ENCODE results near the gene DCUN1D2.

DCUN1D2 gene

GRCh38 chr13:113464476-113464875, 26.0 kb downstream of the DCUN1D2 start:
- H3K36me3 Mint-ChIP-seq (ENCODE audit: low read depth), result peaks cover 49% of the 10 kb centered on the region
- no peak overlapping the region for H3K27ac Mint-ChIP-seq
- H3K4me3 Mint-ChIP-seq, result no peak overlapping the region
- TF ChIP-seq CTCF (IDR thresholded peaks at IDR 0.05; ENCODE audit: unreplicated experiment in 3 of 3), result no peak
- H3K9me3 Mint-ChIP-seq, result no peaks in the 10 kb centered on the region
- H3K4me1 Mint-ChIP-seq, result peaks cover 6% of the 10 kb centered on the region
- no peaks in the 10 kb centered on the region for H3K27me3 Mint-ChIP-seq (ENCODE audit: low read depth)

DNA sequence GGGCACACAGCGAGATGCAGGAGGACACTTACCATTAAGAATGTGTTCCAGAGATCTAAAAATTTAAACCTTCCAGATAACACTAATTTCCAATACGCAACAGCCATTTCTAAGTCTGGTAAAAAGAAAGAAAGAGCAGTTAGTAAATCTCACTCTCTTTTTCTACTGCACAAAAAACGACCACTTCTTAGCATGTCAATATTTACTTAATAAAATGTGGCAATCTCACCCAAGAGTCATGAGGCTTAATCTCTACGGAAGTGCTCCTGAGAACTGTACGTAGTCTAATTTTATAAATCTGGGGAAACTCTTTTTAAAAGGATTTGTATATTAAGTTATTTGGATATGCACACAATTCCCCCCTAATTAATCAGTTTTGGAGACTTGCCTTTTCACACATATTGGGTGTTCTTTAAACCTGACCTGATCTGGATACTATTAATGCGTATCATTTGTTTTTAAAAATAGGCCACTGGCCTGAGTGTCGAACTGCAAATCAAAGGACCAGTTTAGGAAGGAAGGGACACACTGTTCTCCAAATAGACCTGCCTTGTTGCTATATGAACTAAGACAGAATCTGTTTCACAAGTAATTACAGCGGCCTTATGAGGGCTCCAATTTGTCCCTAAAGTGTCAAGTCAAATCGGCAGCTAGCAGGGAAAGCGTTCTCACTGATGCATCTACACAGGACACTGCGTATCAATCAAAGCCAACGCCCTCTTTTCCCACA, 29.3 kb downstream of the DCUN1D2 start:
- H3K27ac Mint-ChIP-seq, result no peak overlapping the region
- H3K4me1 Mint-ChIP-seq, result no peaks in the 10 kb centered on the region
- H3K4me3 Mint-ChIP-seq, result no peak overlapping the region
- TF ChIP-seq CTCF (IDR thresholded peaks at IDR 0.05; ENCODE audit: unreplicated experiment in 3 of 3), result no peak
- H3K36me3 Mint-ChIP-seq (ENCODE audit: low read depth), result peaks cover 57% of the 10 kb centered on the region
- H3K27me3 Mint-ChIP-seq (ENCODE audit: low read depth), result no peaks in the 10 kb centered on the region
- H3K9me3 Mint-ChIP-seq, result no peaks in the 10 kb centered on the region

DNA sequence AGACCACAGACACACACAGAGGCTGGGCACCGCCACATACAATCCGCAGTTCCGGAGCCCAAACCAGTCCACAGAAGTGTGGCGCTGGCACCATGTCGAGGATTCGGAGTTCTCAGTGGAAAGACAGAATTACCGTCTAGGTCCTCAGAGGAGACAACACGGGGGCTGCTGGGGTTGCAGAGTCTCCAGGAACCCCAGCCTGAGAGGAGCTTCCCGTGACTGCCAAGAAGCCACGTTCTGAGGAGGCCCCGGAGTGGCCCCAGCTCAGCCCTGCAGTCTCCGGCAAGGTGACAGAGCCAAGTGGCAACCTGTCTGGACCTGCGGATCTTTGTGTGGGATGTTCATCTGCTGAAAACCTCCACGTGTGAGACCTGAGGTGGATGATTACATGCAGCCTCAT, 29.9 kb downstream of the DCUN1D2 start:
- H3K27me3 Mint-ChIP-seq (ENCODE audit: low read depth), result no peaks in the 10 kb centered on the region
- H3K36me3 Mint-ChIP-seq (ENCODE audit: low read depth), result peaks cover 62% of the 10 kb centered on the region
- no peaks in the 10 kb centered on the region for H3K4me1 Mint-ChIP-seq
- no peaks in the 10 kb centered on the region for H3K9me3 Mint-ChIP-seq
- H3K4me3 Mint-ChIP-seq, result no peak overlapping the region
- no peak for TF ChIP-seq CTCF (IDR thresholded peaks at IDR 0.05; ENCODE audit: unreplicated experiment in 3 of 3)
- H3K27ac Mint-ChIP-seq, result no peak overlapping the region

GRCh38 chr13:113460064-113460555, 30.4 kb downstream of the DCUN1D2 start:
- no peaks in the 10 kb centered on the region for H3K4me1 Mint-ChIP-seq
- H3K4me3 Mint-ChIP-seq, result no peak overlapping the region
- TF ChIP-seq CTCF (IDR thresholded peaks at IDR 0.05; ENCODE audit: unreplicated experiment in 3 of 3), result no peak
- H3K27ac Mint-ChIP-seq, result no peak overlapping the region
- H3K9me3 Mint-ChIP-seq, result no peaks in the 10 kb centered on the region
- H3K27me3 Mint-ChIP-seq (ENCODE audit: low read depth), result no peaks in the 10 kb centered on the region
- H3K36me3 Mint-ChIP-seq (ENCODE audit: low read depth), result peaks cover 62% of the 10 kb centered on the region

- TF ChIP-seq CTCF (IDR thresholded peaks at IDR 0.05; ENCODE audit: unreplicated experiment in 3 of 3), result peak; percentile 16 to 51 (median 38)
- H3K27me3 Mint-ChIP-seq (ENCODE audit: low read depth), result no peaks in the 10 kb centered on the region
- H3K4me3 Mint-ChIP-seq, result no peak overlapping the region
- peaks cover 69% of the 10 kb centered on the region for H3K36me3 Mint-ChIP-seq (ENCODE audit: low read depth)
- H3K4me1 Mint-ChIP-seq, result peaks cover 10% of the 10 kb centered on the region
- H3K27ac Mint-ChIP-seq, result peak overlapping the region in 1 of 3 experiments; percentile 30
- H3K9me3 Mint-ChIP-seq, result no peaks in the 10 kb centered on the region
These were observed 32.1 kb downstream of the DCUN1D2 start for GRCh38 chr13:113458253-113459065.
